Left lung (tissue), 10 donors: ENCODE results near the gene MKRN2. TPM values are rescaled to one million over a fixed set of nuclear protein-coding genes. Genes with fewer than 3 reads are reported as not detected.

ENCODE experiments used
- ATAC-seq: fragments of 200-7000 bp; cut with Tn5 transposase; one replicate; pipeline ENCODE4 v1.9.1; 2020; ENCODE audit warnings: moderate library complexity
- DNase-seq, 4 donors: peaks; one replicate each; pipeline ENCODE4 v3.0.0-alpha.2; 2013 to 2020
- H3K27ac ChIP-seq, 2 donors: fragments of 200-600 bp; sonication (generic) in 1 of 2; one replicate each; pipeline versions ENCODE4 v1.5.0 to v1.8.0; 2020 to 2021
- H3K27me3 ChIP-seq, 2 donors: fragments of 200-600 bp; sonication (generic) in 1 of 2; one replicate each; pipeline versions ENCODE4 v1.5.0 to v1.8.0; 2020 to 2021
- H3K36me3 ChIP-seq, 2 donors: fragments of 200-600 bp; sonication (generic) in 1 of 2; one replicate each; pipeline versions ENCODE4 v1.5.0 to v1.8.0; 2020 to 2021
- H3K4me1 ChIP-seq, 2 donors: fragments of 200-600 bp; one replicate each; pipeline ENCODE4 v1.8.0; 2021
- H3K4me3 ChIP-seq, 2 donors: fragments of 200-600 bp; sonication (generic) in 1 of 2; one replicate each; pipeline versions ENCODE4 v1.5.0 to v1.8.0; 2020 to 2021; ENCODE audit warnings: mild to moderate bottlenecking in 1 of 2
- H3K9me3 ChIP-seq, 2 donors: fragments of 200-600 bp; sonication (generic) in 1 of 2; one replicate each; pipeline versions ENCODE4 v1.5.0 to v1.8.0; 2020 to 2021
- CTCF ChIP-seq, 2 donors: fragments of 200-600 bp; sonication (generic) in 1 of 2; IDR thresholded peaks; one replicate each; pipeline versions ENCODE4 v1.5.0 to v1.8.0; 2021; ENCODE audit warnings: antibody characterized with exemption in 2 of 2
- intact Hi-C, 2 donors: fragments of 100-400 bp; cut with DNase I; formaldehyde crosslinking; loops; one replicate each; pipeline versions ENCODE4 v1.11.2 to v1.14.2; 2022
- polyA plus RNA-seq, 6 donors: library from polyadenylated mRNA; unstranded; fragments of 120-200 nt; gene quantifications; one replicate each; pipeline ENCODE4 v1.2.1, GENCODE V29; 2013; ENCODE audit not compliant: insufficient read length in 6 of 6
- total RNA-seq, 2 donors: library from RNA; stranded (reverse); fragmentation: NEBNext Ultra II Directional; extraction: Animal tissue kit (Norgen Biotek cat#: 25700); gene quantifications; one replicate each; pipeline ENCODE4 v1.2.1, GENCODE V29; 2021
- donor health status: DM: no; HTN: yes; CAD: no.
- donor health status: DM: no; HTN: no; CAD: no.

MKRN2 gene
- total and polyA plus RNA-seq, 8 donors: 20.3 to 40.5 (median 36.8) TPM

GRCh38 chr3:12583280-12583679, 26.4 kb downstream of the MKRN2 start:
- Histone ChIP-seq H3K4me1 (peaks cover 0 to 2% of the 10 kb centered on the region in 2 donors), H3K27ac (no peak overlapping the region), H3K9me3 (no peaks in the 10 kb centered on the region), H3K4me3 (no peak overlapping the region), H3K27me3 (no peaks in the 10 kb centered on the region), H3K36me3 (peaks cover 0 to 100% of the 10 kb centered on the region in 2 donors)
- no peak for ATAC-seq
- TF ChIP-seq CTCF (IDR thresholded peaks at IDR 0.05): no peak
- DNase-seq: no peak
- intact Hi-C loops: no loop called here

GRCh38 chr3:12584083-12584482, 27.2 kb downstream of the MKRN2 start:
- H3K4me3 ChIP-seq: no peak overlapping the region
- no peak overlapping the region for H3K27ac ChIP-seq
- no peaks in the 10 kb centered on the region for H3K9me3 ChIP-seq
- ATAC-seq (no peak), DNase-seq (no peak)
- peaks cover 0 to 100% of the 10 kb centered on the region in 2 donors for H3K36me3 ChIP-seq
- H3K27me3 ChIP-seq: no peaks in the 10 kb centered on the region
- peaks cover 0 to 5% of the 10 kb centered on the region in 2 donors for H3K4me1 ChIP-seq
- intact Hi-C loops: no loop called here
- no peak for TF ChIP-seq CTCF (IDR thresholded peaks at IDR 0.05)

- ATAC-seq (no peak), DNase-seq (no peak)
- peaks cover 4 to 5% of the 10 kb centered on the region in 2 donors for H3K4me1 ChIP-seq
- no peak overlapping the region for H3K4me3 ChIP-seq
- H3K36me3 ChIP-seq: peaks cover 0 to 100% of the 10 kb centered on the region in 2 donors
- intact Hi-C loops: no loop called here
- no peak overlapping the region for H3K27ac ChIP-seq
- TF ChIP-seq CTCF (IDR thresholded peaks at IDR 0.05): no peak
- H3K9me3 ChIP-seq: no peaks in the 10 kb centered on the region
- H3K27me3 ChIP-seq: no peaks in the 10 kb centered on the region
Observed at GRCh38 chr3:12585181-12585580, 28.3 kb downstream of the MKRN2 start.

GRCh38 chr3:12585970-12586369, 29.1 kb downstream of the MKRN2 start:
- no peaks in the 10 kb centered on the region for H3K9me3 ChIP-seq
- no peak for TF ChIP-seq CTCF (IDR thresholded peaks at IDR 0.05)
- peaks cover 0 to 100% of the 10 kb centered on the region in 2 donors for H3K36me3 ChIP-seq
- no peak overlapping the region for H3K4me3 ChIP-seq
- DNase-seq (no peak), ATAC-seq (no peak)
- no peak overlapping the region for H3K27ac ChIP-seq
- no peaks in the 10 kb centered on the region for H3K27me3 ChIP-seq
- intact Hi-C loops: no loop called here
- peaks cover 5 to 11% of the 10 kb centered on the region in 2 donors for H3K4me1 ChIP-seq

- no peak for TF ChIP-seq CTCF (IDR thresholded peaks at IDR 0.05)
- no peaks in the 10 kb centered on the region for H3K27me3 ChIP-seq
- no peaks in the 10 kb centered on the region for H3K9me3 ChIP-seq
- H3K4me1 ChIP-seq: peaks cover 5 to 12% of the 10 kb centered on the region in 2 donors
- peaks cover 0 to 100% of the 10 kb centered on the region in 2 donors for H3K36me3 ChIP-seq
- H3K27ac ChIP-seq: no peak overlapping the region
- H3K4me3 ChIP-seq: no peak overlapping the region
- intact Hi-C loops: no loop called here
- ATAC-seq (no peak), DNase-seq (no peak)
Observed at GRCh38 chr3:12586403-12586802, 29.5 kb downstream of the MKRN2 start.
